HG03060 (cell line): ENCODE results near the gene HAUS6.
"Not testable (repeated sequence)": the region's sequence is repeated elsewhere in the genome, so short reads cannot be mapped to it uniquely, and the experiment has no call there.

ENCODE experiments used
- ATAC-seq: cut with Tn5 transposase; IDR thresholded peaks from one replicate; pipeline ENCODE4 v1.9.1; 2021; ENCODE audit warnings: low read depth, moderate number of reproducible peaks; ENCODE audit not compliant: unreplicated experiment

The HAUS6 gene

DNA sequence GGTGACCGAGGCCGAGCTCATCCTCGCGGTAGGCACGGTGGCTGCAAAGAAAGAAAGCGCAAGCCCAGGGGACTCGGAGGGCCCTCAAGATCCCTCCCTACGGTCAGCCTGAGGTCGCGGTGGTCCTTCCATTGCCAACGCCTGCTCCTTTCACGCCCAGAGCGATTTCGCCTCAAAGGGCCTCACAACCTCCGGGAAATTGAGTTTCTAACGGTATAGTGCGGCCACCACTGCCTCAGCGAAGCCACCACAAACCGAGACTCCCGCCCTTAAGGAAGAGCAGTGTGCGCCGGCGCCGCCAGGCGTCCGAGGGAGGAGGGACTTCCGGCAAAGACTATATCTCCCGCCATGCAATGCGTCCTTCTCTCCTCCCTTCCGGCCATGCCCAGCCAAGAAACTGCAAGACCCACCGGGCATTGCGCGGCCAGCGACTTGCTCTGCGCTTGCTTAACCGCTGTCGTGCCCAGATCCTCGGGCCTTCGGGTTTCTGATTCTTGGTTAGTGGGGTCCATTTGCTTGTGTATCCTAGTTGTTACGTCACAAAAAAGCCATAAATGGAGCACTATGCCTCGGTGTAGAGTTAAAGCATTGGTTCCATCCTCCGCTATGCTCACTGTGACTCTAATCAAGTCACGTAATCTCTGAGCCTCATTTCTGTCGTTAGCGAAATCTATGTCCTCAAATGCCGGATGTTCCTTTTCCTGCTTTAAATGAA is at the start of gene HAUS6:
HAUS6 (minus strand) TSS at position 274 of the 715 bp plus-strand sequence; CDS start at position 21, 253 bp downstream.
- peak; percentile 98 for ATAC-seq

GRCh38 chr9:19152160-19152498 is 49.4 kb upstream of the HAUS6 start:
- ATAC-seq = not testable (repeated sequence)

DNA sequence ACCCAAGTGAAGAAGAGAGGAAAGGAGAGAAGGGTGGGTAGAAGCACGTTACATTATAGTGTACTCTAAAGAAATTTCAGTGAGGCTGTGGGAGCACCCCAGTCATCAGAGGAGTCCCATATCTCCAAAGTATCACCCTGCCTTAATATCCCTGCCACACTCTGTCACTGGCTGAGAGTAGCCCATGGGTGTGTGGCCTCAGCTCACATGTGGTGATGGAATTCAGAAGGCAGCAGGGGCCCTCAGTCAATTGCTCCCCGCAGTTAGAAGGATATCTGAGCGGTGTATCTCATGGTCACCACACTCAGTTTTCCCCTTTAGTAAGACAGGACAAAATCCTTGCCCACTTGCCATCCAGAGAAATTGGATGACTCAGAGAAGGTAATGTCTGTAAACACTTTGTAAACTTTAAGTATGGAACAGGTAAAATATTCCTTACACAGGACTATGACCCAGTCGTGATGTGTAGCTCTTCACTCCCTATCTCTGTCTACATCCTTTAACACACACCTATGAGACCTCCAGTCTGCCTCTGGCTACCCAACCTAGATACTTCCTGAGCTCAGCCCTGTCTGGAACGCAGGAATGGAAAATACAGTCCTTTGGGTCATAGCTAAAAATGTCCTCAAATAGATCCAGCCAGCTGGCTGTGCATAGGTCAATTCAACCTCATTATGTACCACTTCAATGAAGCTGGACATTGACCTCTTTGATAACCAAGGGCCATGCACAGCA is 48.9 kb upstream of the HAUS6 start:
- no peak for ATAC-seq

DNA sequence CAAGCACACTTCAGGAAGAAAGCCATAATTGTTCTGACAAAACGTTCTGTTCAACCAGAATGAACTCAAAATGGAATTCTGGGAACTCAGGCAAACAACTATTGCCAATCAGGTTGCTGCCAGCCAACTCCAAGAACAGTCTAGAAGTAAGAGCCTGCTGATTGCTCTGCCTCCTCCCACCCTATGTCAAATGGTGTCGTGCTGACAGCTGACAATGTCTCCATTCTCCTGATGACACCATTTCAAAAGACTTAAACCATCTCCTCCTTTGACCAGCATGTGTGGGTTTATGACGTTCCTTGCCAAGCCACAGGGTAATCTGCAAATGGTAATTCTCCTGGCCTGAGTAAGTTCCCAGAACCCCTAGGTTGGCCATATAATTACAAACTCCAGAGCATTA is 46.5 kb upstream of the HAUS6 start:
- no peak for ATAC-seq

DNA sequence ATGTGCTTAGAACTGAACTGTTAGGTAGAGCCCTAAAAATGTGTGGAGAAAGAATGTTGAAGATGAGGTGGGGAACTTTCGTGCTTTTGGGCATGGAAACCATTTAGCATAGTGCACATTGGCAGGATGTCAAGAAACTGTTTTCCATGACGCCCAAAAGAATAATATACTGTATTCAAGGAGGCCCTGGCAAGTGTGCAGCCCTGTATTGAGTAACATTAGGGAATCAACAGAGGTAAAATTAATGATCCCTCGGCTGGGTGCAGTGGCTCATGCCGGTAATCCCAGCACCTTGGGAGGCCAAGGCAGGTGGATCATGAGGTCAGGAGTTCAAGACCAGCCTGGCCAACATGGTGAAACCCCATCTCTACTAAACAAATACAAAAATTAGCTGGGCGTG is 45.5 kb upstream of the HAUS6 start:
- ATAC-seq = no peak

DNA sequence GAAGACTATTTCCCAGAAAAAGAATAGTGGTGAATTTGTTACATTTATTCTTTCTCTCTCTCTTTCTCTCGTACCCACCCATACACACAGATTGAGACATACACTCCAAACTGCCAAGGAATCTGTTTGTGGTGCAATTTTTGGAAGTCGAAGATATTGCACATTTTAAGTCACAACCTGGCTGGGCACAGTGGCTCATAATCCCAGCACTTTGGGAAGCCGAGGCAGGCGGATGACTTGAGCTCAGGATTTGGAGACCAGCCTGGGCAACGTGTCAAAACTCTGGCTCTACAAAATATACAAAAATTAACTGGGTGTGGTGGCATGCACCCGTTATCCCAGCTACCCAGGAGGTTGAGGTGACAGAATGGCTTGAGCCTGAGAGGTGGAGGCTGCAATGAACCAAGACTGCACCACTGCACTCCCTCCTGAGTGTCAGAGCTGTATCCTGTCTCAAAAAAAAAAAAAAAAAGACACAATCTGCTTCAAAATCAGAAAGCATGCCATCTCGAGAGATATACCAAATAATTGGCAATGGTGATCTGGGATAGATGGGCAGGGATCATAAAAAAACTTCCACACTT is 43.8 kb upstream of the HAUS6 start:
- ATAC-seq = no peak

GRCh38 chr9:19145881-19146280 is 43.2 kb upstream of the HAUS6 start:
- no peak for ATAC-seq

DNA sequence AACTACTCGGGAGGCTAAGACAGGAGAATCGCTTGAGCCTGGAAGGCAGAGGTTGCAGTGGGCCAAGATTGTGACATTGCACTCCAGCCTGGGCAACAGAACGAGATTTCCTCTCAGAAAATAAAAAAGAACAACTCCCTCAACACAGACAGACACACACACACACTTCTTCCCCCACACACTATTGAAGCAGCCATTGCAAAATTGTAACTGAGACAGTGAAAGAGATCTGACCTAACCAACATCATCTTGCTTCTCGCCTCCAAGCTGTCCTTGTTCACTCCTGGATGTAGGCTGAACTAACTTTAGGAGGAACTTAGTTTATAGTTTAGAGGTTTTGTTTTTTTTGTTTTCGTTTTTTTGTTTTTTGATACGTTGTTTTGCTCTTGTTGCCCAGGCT is 37.6 kb upstream of the HAUS6 start:
- no peak for ATAC-seq

GRCh38 chr9:19138084-19138483 is 35.4 kb upstream of the HAUS6 start:
- ATAC-seq = no peak

- ATAC-seq = no peak
These were observed 34.6 kb upstream of the HAUS6 start for GRCh38 chr9:19137282-19137681.

DNA sequence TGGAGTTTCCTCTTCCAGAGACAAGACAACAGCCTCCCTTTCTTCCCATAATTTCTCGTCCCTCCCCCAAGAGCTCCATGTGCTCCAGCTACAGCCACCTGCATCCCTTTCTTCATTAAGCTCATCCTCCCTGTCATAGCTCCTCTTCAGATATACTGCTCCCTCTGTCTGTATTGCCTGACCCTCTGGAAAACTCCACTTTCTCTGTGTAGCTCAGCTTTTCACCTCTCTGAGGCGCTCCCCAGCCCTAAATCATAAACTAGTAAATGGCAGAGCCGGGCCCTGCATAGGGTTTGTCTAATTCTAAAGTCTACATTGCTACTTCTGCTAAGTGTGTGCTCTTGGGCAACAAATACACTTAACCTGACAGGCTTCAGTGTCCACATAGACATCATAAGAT is 33.4 kb upstream of the HAUS6 start:
- ATAC-seq = no peak

DNA sequence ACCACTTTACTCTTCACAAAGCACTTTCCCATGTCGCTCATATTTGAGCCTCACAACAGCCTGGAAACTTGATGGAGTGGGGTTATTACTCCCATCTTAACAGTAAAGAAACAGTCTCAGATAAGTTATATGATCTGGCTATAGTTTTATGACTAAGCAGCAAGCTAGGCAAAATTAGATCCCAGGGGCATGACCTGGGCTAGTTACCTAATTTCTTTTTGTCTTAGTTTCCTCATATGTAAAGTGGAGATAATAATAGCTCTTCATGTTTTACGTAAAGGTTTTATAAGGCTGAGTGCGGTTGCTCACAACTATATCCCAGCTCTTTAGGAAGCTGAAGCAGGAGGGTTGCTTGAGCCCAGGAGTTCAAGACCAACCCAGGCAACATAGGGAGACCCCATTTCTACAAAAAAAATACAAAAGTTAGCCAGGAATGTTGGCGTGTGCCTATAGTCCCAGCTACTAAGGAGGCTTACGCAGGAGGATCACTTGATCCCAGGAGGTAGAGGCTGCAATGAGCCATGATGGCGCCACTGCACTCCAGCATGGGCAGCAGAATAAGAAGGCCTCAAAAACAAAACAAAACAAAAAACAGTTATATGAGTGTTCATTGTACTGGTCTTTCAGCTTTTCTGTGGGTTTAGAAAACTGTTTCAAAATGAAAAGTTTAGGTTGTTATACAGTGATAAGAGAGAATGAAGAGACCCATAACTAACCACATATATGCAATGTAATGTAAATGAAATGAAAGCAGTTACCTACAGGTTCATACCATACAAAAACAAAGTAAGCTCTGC is 31.0 kb upstream of the HAUS6 start:
- ATAC-seq = no peak

DNA sequence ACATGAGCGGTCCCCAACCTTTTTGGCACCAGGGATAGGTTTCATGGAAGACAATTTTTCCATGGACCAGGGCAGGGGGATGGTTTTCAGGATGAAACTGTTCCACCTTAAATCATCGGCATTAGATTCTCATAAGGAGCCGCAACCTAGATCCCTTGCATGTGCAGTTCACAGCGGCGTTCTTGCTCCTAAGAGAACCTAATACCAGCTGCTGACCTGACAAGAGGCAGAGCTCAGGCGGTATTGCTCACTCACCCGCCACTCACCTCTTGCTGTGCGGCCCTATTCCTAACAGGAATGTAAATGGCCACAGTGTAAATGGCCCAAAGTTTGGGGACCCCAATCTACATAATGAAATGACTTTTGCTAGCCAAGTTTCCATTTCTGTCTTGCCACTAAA is 27.7 kb upstream of the HAUS6 start:
- ATAC-seq = no peak

DNA sequence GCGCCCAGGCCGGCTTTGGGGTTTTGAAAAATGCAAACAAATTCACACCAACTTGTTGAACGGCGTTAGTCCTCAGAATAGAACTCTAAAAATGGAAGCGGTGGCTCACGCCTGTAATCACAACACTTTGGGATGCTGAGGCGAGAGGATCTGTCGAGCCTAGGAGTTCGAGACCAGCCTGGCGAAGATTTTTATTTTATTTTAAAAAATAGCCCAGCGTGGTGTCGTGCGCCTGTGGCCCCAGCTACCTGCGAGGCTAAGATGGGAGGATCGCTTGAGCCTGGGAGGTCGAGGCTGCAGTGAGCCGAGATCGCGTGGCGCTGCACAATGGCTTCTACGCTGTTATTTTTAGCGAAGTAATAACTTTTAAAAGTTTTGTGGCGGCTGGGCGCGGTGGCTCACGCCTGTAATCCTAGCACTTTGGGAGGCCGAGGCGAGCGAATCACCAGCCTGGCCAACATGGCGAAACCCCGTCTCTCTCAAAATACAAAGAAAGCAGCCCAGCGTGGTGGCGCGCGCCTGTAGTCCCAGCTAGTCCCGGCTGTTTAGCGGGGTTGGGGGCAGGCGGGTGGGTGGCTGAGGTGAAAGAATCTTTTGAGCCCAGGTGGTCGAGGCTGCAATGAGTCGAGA is 25.3 kb upstream of the HAUS6 start:
- no peak for ATAC-seq

DNA sequence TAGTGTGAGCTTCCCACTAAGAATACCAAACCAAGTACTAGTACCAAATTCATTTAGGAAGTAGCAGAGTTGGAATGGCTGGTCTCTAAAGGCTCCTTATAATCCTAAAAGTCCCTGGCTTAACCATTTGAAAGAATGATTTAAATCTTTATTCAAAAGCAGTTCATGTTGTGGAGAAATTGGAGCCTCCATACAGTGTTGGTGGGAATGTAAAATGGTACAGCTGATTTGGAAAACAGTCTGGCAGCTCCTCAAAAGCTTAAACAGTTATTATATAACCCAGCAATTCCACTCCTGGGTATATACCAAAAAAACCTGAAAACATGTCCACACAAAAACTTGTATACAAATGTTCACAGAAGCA is 21.7 kb upstream of the HAUS6 start:
- no peak for ATAC-seq

GRCh38 chr9:19122490-19123042 is 19.9 kb upstream of the HAUS6 start:
- no peak for ATAC-seq

DNA sequence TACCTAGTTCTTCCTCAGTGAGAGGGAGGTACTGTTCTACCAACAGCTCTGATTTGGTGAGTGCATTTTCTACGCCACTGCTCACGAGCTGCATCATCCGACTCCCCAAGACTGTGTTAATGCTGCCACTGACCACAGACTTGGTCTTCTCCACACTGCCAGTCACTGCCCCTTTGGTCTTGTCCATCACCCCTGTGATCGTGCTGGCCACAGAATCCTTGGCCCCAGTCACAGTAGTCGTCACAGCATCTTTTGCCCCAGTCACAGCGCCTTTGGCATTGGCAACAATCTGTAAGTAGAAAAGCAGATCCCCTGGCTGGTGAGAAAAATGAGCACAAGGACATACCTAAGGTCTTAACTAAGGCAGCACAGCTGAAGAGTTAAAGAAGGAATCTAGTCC is 18.2 kb upstream of the HAUS6 start:
- no peak for ATAC-seq

DNA sequence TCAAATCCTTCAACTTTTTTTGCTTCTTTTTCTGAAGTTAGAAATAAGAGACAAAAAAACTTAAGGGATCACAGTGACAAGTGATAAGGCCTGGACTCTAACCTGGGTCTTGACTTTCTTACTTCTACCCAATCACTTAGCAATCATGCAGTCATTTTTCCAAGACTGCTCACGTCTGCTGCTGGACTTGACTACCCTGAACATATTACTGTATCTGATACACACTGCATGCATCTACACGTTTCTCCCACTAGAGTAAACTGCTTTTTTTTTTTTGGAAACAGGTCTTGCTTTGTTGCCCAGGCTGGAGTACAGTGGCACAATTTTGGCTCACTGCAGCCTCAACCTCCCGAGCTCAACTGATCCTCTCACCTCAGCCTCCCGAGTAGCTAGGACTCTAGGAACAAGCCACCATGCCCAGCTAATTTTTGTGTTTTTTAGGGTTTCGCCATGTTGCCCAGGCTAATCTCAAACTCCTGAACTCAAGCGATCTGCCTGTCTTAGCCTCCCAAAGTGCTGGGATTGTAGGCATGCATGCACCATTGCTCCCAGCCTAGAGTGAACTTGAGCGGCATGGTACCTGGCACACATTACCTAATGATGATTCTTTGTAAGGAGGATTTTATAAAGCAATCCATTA is 17.2 kb upstream of the HAUS6 start:
- ATAC-seq = no peak

DNA sequence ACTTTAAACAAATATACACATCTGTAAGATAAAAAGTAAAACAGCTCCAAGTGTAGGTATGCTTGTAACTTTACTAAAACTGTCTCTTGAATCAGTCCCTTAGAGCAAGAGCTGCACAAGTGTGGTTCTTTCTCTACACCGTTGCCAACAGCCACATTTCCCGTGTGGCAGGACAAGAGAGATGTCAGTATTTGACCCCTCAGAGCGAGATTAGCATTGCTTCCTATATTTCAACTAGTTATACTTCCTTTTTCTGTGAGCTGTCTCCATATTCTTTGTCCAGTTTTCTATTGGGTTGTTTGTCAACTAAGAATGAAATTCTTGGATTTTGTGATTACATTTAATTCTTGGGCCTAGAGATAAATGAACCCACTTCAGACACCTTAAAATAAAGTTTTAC is 16.5 kb upstream of the HAUS6 start:
- ATAC-seq = no peak
